Spleen (tissue), 7 donors: ENCODE data around the gene EIPR1.

Experiments
- CTCF ChIP-seq, 11 experiments: fragments of 200-600 bp in 7 of 11; fragments of 450-650 bp in 4 of 11; sonication (generic) in 4 of 11; IDR thresholded peaks in 8 of 11; conservative IDR thresholded peaks in 3 of 11; 1 replicate in 7 of 11; 2 replicates in 4 of 11; pipeline versions ENCODE4 v1.4.0 to v1.8.0; 2016 to 2021; ENCODE audit warnings: antibody characterized with exemption in 11 of 11, inconsistent platforms in 4 of 11, mild to moderate bottlenecking in 1 of 11
- POLR2AphosphoS5 ChIP-seq, 3 donors: sonication (generic); formaldehyde crosslinking; IDR thresholded peaks; one replicate each; pipeline ENCODE4 v1.5.1; 2017; ENCODE audit warnings: antibody characterized with exemption in 3 of 3
- donor health status: DM: no; HTN: no; CAD: no; lungs with moderate emphysema.
- donor health status: DM: no; HTN: no; CAD: no.
- donor health status: DM: no; HTN: no; CAD: no.

DNA sequence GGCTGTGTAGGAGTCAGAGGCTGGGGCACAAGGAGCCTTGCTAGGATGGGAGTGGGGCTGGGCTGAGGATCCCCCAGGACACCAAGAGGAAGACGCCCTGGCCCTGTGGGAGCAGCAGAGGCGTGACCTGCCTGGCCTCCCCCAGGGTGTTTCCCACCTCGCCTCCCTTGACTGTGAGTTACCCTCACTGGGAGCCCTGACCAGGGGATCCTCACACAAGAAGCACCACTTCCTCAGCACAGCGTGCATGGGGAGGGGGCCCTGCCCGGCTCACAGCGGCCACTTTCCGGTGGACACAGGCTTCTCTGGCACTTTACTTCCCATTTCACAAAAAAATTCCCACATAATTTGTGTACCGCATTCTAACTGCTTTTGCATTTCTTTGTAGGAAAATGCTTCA is 187.7 kb downstream of the EIPR1 start:
- TF ChIP-seq POLR2AphosphoS5 (IDR thresholded peaks at IDR 0.05) (no peak), CTCF (IDR thresholded peaks at IDR 0.05 in 8 of 11, conservative IDR thresholded peaks at IDR 0.05 in 3 of 11) (no peak)
